H9 (cell line): ENCODE measurements around the gene PRSS22. TPM values are rescaled to one million over a fixed set of nuclear protein-coding genes. Genes with fewer than 3 reads are reported as not detected.

Experiments used
- DNase-seq: peaks from one replicate; pipeline ENCODE4 v3.0.0-alpha.2; 2017
- H2AFZ ChIP-seq: one replicate; pipeline ENCODE4 v1.6.1; 2013; ENCODE audit warnings: mild to moderate bottlenecking, low read length, control low read depth, moderate library complexity
- H2AK5ac ChIP-seq: 2 replicates; pipeline ENCODE4 v1.6.1; 2013; ENCODE audit warnings: low read length, control low read depth, mixed read lengths; ENCODE audit not compliant: insufficient read length
- H2BK120ac ChIP-seq: one replicate; pipeline ENCODE4 v1.6.1; 2013; ENCODE audit warnings: low read depth, mild to moderate bottlenecking, low read length, control low read depth, inconsistent platforms; ENCODE audit not compliant: poor library complexity, severe bottlenecking
- H2BK12ac ChIP-seq: 2 replicates; pipeline ENCODE4 v1.6.1; 2013; ENCODE audit warnings: low read length, control low read depth, mixed read lengths, low read depth; ENCODE audit not compliant: insufficient read length
- H2BK15ac ChIP-seq: 2 replicates; pipeline ENCODE4 v1.6.1; 2013; ENCODE audit warnings: low read depth, low read length, control low read depth
- H2BK20ac ChIP-seq: one replicate; pipeline ENCODE4 v1.6.1; 2013; ENCODE audit warnings: low read depth, mild to moderate bottlenecking, low read length, control low read depth, inconsistent platforms; ENCODE audit not compliant: poor library complexity, severe bottlenecking
- H2BK5ac ChIP-seq: 2 replicates; pipeline ENCODE4 v1.6.1; 2013; ENCODE audit warnings: low read length, control low read depth, mixed read lengths; ENCODE audit not compliant: insufficient read length
- H3K14ac ChIP-seq: 2 replicates; pipeline ENCODE4 v1.6.1; 2013; ENCODE audit warnings: low read length, control low read depth; ENCODE audit not compliant: insufficient read depth
- H3K18ac ChIP-seq: 2 replicates; pipeline ENCODE4 v1.6.1; 2013; ENCODE audit warnings: low read depth, mild to moderate bottlenecking, mixed read lengths, low read length, control low read depth; ENCODE audit not compliant: insufficient read length
- H3K23ac ChIP-seq: 2 replicates; pipeline ENCODE4 v1.6.1; 2013; ENCODE audit warnings: low read length, control low read depth, mixed read lengths, low read depth; ENCODE audit not compliant: insufficient read length
- H3K23me2 ChIP-seq: 2 replicates; pipeline ENCODE4 v1.6.1; 2013; ENCODE audit warnings: low read depth, mild to moderate bottlenecking, mixed read lengths, low read length, control low read depth; ENCODE audit not compliant: insufficient read length, poor library complexity, severe bottlenecking
- H3K27ac ChIP-seq: 2 replicates; pipeline ENCODE4 v1.5.1; 2013; ENCODE audit warnings: low read length, control low read depth, mixed read lengths, low read depth; ENCODE audit not compliant: insufficient read length
- H3K27me3 ChIP-seq: 2 replicates; pipeline ENCODE4 v1.6.1; 2013; ENCODE audit warnings: low read length, control low read depth, inconsistent platforms; ENCODE audit not compliant: insufficient read depth
- H3K4ac ChIP-seq: 2 replicates; pipeline ENCODE4 v1.6.1; 2013; ENCODE audit warnings: low read depth, mild to moderate bottlenecking, control low read depth, inconsistent platforms, low read length, moderate library complexity
- H3K4me1 ChIP-seq: 2 replicates; pipeline ENCODE4 v1.6.1; 2013; ENCODE audit warnings: low read length, control low read depth, inconsistent platforms; ENCODE audit not compliant: insufficient read depth
- H3K4me2 ChIP-seq: 2 replicates; pipeline ENCODE4 v1.6.1; 2013; ENCODE audit warnings: low read length, control low read depth, mixed read lengths; ENCODE audit not compliant: insufficient read length, insufficient read depth
- H3K56ac ChIP-seq: 2 replicates; pipeline ENCODE4 v1.6.1; 2013; ENCODE audit warnings: low read depth, mild to moderate bottlenecking, mixed read lengths, low read length, control low read depth; ENCODE audit not compliant: insufficient read length
- H3K79me1 ChIP-seq: 2 replicates; pipeline ENCODE4 v1.6.1; 2013; ENCODE audit warnings: low read depth, mild to moderate bottlenecking, moderate library complexity, low read length, control low read depth, inconsistent platforms; ENCODE audit not compliant: insufficient read depth, poor library complexity, severe bottlenecking
- H3K79me2 ChIP-seq: 2 replicates; pipeline ENCODE4 v1.6.1; 2013; ENCODE audit warnings: low read length, control low read depth, inconsistent platforms; ENCODE audit not compliant: insufficient read depth
- H3K9ac ChIP-seq: 2 replicates; pipeline ENCODE4 v1.6.1; 2013; ENCODE audit warnings: low read length, control low read depth, mixed read lengths; ENCODE audit not compliant: insufficient read length; ENCODE audit errors: extremely low read depth
- H3K9me3 ChIP-seq: one replicate; pipeline ENCODE4 v1.6.1; 2013; ENCODE audit warnings: low read depth, low read length, inconsistent platforms; ENCODE audit not compliant: control insufficient read depth
- H3T11ph ChIP-seq: one replicate; pipeline ENCODE4 v1.6.1; 2013; ENCODE audit warnings: mild to moderate bottlenecking, low read length, control low read depth, inconsistent platforms
- H4K20me1 ChIP-seq: one replicate; pipeline ENCODE4 v1.6.1; 2013; ENCODE audit not compliant: control insufficient read depth, insufficient read length, insufficient read depth
- H4K5ac ChIP-seq: 2 replicates; pipeline ENCODE4 v1.6.1; 2013; ENCODE audit warnings: low read depth, mild to moderate bottlenecking, mixed read lengths, low read length, control low read depth; ENCODE audit not compliant: insufficient read length
- H4K8ac ChIP-seq: replicated peaks from 2 replicates; pipeline ENCODE4 v1.6.1; 2013; ENCODE audit warnings: low read length, control low read depth, mixed read lengths, low read depth; ENCODE audit not compliant: insufficient read length
- H4K91ac ChIP-seq: 2 replicates; pipeline ENCODE4 v1.6.1; 2013; ENCODE audit warnings: low read depth, mild to moderate bottlenecking, moderate library complexity, mixed read lengths, low read length, control low read depth; ENCODE audit not compliant: insufficient read length
- H3K27ac Mint-ChIP-seq, 3 experiments: 2 replicates in 2 of 3; 3 replicates in 1 of 3; pipeline ENCODE4 v1.8.0; 2020 to 2021; ENCODE audit warnings: mixed read lengths in 3 of 3, mild to moderate bottlenecking in 1 of 3, moderate library complexity in 1 of 3
- H3K27me3 Mint-ChIP-seq: 2 replicates; pipeline ENCODE4 v1.8.0; 2021; ENCODE audit warnings: low read depth, mild to moderate bottlenecking, moderate library complexity, mixed read lengths
- H3K36me3 Mint-ChIP-seq, 3 experiments: 2 replicates in 2 of 3; 3 replicates in 1 of 3; pipeline ENCODE4 v1.8.0; 2020 to 2021; ENCODE audit warnings: low read depth in 3 of 3, mixed read lengths in 3 of 3; ENCODE audit not compliant: insufficient read depth in 1 of 3
- H3K4me1 Mint-ChIP-seq, 2 experiments: 2 replicates each; pipeline ENCODE4 v1.8.0; 2020; ENCODE audit warnings: mixed read lengths in 2 of 2
- H3K4me3 Mint-ChIP-seq, 2 experiments: 2 replicates in 1 of 2; 3 replicates in 1 of 2; pipeline ENCODE4 v1.8.0; 2020 to 2021; ENCODE audit warnings: mild to moderate bottlenecking in 2 of 2, mixed read lengths in 2 of 2, moderate library complexity in 1 of 2
- H3K9me3 Mint-ChIP-seq, 2 experiments: 2 replicates in 1 of 2; 3 replicates in 1 of 2; pipeline ENCODE4 v1.8.0; 2020; ENCODE audit warnings: mild to moderate bottlenecking in 2 of 2, mixed read lengths in 2 of 2, moderate library complexity in 1 of 2
- WGBS: extraction: QIAGEN DNeasy Blood & Tissue Kit; methylation state at CpG from one replicate; pipeline ENCODE4 v1.1.7; 2013; ENCODE audit warnings: missing lambda C conversion rate, low lambda C conversion rate, mixed read lengths; ENCODE audit not compliant: insufficient read length; ENCODE audit errors: extremely low coverage; 5-methylcytosine and 5-hydroxymethylcytosine counted together
- total RNA-seq: library from RNA; stranded (reverse); gene quantifications from 2 replicates; pipeline ENCODE4 v1.2.1, GENCODE V29; 2021
- TF ChIP-seq, protein P1 (sequence below): fragments of 200-600 bp; sonication (generic); conservative IDR thresholded peaks from 3 replicates; pipeline ENCODE4 v1.8.0; 2021; ENCODE audit warnings: antibody characterized with exemption, mild to moderate bottlenecking

PRSS22 gene
- total RNA-seq, 1 experiment from 2014 or later: 1.9 TPM

DNA sequence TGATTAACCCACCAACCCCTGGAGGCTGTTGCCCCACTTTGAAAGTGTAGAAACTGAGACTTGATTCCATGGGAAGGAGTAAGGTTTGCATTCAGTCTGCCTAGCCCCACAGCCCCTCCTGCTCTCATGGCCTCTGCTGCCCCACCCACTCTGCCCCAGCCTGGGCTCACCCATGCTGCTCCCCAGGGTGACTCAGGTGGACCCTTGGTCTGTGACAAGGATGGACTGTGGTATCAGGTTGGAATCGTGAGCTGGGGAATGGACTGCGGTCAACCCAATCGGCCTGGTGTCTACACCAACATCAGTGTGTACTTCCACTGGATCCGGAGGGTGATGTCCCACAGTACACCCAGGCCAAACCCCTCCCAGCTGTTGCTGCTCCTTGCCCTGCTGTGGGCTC, 53.2 kb downstream of the PRSS22 start:
- H3K9me3 Mint-ChIP-seq: peaks cover 27 to 31% of the 10 kb centered on the region in 2 experiments
- no peak overlapping the region for H2BK20ac ChIP-seq
- no peak overlapping the region for H2BK12ac ChIP-seq
- no peaks in the 10 kb centered on the region for H4K20me1 ChIP-seq
- no peak overlapping the region for H3K14ac ChIP-seq
- H3K18ac ChIP-seq: no peak overlapping the region
- H3K4me1 ChIP-seq: no peaks in the 10 kb centered on the region
- no peak overlapping the region for H3K9ac ChIP-seq
- H3T11ph ChIP-seq: no peak overlapping the region
- no peak overlapping the region for H4K5ac ChIP-seq
- H4K91ac ChIP-seq: no peak overlapping the region
- H3K23me2 ChIP-seq: no peaks in the 10 kb centered on the region
- H3K4me2 ChIP-seq: no peak overlapping the region
- H2BK15ac ChIP-seq: no peak overlapping the region
- H2AFZ ChIP-seq: no peak overlapping the region
- no peak overlapping the region for H3K27ac ChIP-seq
- TF ChIP-seq, protein P1, sequence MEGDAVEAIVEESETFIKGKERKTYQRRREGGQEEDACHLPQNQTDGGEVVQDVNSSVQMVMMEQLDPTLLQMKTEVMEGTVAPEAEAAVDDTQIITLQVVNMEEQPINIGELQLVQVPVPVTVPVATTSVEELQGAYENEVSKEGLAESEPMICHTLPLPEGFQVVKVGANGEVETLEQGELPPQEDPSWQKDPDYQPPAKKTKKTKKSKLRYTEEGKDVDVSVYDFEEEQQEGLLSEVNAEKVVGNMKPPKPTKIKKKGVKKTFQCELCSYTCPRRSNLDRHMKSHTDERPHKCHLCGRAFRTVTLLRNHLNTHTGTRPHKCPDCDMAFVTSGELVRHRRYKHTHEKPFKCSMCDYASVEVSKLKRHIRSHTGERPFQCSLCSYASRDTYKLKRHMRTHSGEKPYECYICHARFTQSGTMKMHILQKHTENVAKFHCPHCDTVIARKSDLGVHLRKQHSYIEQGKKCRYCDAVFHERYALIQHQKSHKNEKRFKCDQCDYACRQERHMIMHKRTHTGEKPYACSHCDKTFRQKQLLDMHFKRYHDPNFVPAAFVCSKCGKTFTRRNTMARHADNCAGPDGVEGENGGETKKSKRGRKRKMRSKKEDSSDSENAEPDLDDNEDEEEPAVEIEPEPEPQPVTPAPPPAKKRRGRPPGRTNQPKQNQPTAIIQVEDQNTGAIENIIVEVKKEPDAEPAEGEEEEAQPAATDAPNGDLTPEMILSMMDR: no peak
- no CpG with 5 or more reads among the region's 4 CpGs for WGBS
- no peak overlapping the region for H2AK5ac ChIP-seq
- H3K9me3 ChIP-seq: peaks cover 10% of the 10 kb centered on the region
- peaks cover 0 to 4% (median 0%) of the 10 kb centered on the region in 3 experiments; a peak in 2 of 7 replicates for H3K36me3 Mint-ChIP-seq
- H3K23ac ChIP-seq: no peak overlapping the region
- no peaks in the 10 kb centered on the region for H3K27me3 ChIP-seq
- no peak overlapping the region for H3K4ac ChIP-seq
- H3K79me2 ChIP-seq: no peaks in the 10 kb centered on the region
- no peak overlapping the region for H3K56ac ChIP-seq
- H4K8ac ChIP-seq: no peak overlapping the region
- peaks cover 31% of the 10 kb centered on the region for H3K27me3 Mint-ChIP-seq
- H3K4me3 Mint-ChIP-seq: no peak overlapping the region
- H3K27ac Mint-ChIP-seq: no peak overlapping the region
- H2BK120ac ChIP-seq: no peak overlapping the region
- H3K79me1 ChIP-seq: no peaks in the 10 kb centered on the region
- no peaks in the 10 kb centered on the region for H3K4me1 Mint-ChIP-seq
- H2BK5ac ChIP-seq: no peak overlapping the region
- DNase-seq: no peak
